HG02623 (cell line): ENCODE results near the gene SUN1.
"Not testable (repeated sequence)": the region's sequence is repeated elsewhere in the genome, so short reads cannot be mapped to it uniquely, and the experiment has no call there.

ENCODE experiments used
- ATAC-seq: cut with Tn5 transposase; IDR thresholded peaks from one replicate; pipeline ENCODE4 v1.9.1; 2021; ENCODE audit warnings: moderate library complexity; ENCODE audit not compliant: unreplicated experiment

SUN1 gene

GRCh38 chr7:803796-804195 lies 28.5 kb upstream of the SUN1 start:
- not testable (repeated sequence) for ATAC-seq

DNA sequence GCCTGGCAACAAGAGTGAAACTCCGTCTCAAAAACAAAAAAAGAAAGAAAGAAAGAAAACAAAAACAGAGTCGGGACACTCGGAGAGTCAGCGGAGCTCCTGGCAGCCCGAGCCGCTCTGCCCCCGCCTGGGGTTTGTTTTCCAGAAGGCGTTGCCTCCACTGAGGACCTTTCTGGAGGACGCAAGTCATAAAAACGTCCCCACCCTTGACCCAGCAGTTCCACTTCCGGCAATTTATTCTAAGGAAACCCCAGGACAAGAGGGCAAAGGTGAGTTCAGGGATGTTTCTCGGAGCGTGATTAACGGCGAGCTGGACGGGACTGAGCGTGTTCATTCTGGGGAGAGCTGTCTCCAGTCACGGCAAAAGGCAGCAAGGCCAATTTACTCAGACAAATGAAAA lies 27.0 kb upstream of the SUN1 start:
- ATAC-seq = no peak

GRCh38 chr7:815284-816216 lies 16.7 kb upstream of the SUN1 start:
- ATAC-seq = no peak

GRCh38 chr7:816300-816750 lies 16.0 kb upstream of the SUN1 start:
- ATAC-seq = peak; percentile 95

DNA sequence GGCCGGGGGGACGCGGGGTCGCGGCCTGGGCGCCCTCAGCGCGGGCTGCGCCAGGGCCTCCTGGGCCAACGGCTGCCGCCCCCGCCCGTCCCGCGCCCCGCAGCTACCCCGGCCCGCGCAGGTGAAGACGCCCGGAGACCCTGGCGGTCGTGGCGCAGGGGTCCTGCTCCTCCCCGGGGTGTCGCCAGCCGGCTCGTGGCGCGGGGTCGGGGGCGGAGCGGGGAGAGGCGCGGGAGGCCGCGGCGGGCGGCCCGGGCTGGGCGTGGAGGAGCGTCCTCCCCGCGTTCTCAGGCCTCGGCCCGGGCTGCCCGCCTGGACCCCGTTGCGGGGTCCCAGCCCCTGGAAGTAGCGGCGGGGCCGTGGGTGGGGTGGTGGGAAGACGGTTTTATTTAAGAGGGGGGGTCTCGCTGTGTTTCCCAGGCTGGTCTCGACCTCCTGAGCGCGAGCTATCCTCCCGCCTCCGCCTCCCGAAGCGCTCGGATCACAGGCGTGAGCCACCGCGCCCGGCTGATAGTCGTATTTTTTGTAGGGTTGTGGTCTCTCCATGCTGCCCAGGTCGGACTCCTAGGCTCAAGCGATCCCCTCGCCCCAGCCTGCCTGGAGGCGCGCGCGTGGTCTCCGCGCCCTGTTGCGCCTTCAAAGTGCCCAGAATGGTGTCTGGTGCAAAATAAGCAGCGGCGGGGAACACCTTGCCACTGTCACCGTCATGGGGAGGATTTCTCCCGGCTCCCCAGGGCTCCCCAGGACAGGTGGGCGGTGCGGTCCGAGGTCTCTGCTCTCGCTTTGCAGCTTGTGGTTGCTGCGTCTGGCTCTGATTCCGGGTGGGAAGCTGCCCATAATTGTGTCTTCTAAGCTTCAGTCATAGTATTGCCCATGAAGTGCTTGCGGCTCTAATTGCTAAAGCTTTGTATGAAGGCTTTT lies 15.3 kb upstream of the SUN1 start:
- peak; percentile 16 for ATAC-seq

GRCh38 chr7:818031-818699 lies 14.1 kb upstream of the SUN1 start:
- ATAC-seq = no peak

- ATAC-seq = no peak
These were observed 11.9 kb upstream of the SUN1 start for GRCh38 chr7:820341-820740.

DNA sequence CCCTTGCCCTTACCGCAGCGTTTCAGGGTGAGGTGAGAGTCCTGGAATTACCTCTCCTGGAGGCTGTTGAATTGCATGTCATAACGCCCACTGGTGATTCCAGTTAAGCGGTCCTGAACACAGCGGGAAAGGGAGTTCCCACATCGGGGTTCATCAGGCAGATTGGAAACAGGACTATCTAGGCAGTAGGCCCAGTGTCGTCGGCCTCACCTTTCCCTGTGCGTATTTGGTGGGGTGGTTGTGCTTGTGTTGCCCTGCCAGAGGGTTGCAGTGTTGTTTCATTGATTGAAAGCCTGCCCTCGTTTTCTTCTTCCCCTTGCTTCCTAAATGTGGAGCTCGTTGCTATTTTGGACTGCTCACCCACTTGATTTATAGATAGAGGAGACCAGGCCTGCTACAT lies 10.6 kb upstream of the SUN1 start:
- ATAC-seq = no peak

GRCh38 chr7:822692-823276 lies 9.5 kb upstream of the SUN1 start:
- no peak for ATAC-seq

- no peak for ATAC-seq
These were observed 8.6 kb upstream of the SUN1 start for GRCh38 chr7:823649-824048.

- ATAC-seq = no peak
These were observed 8.2 kb upstream of the SUN1 start for GRCh38 chr7:824081-824480.

DNA sequence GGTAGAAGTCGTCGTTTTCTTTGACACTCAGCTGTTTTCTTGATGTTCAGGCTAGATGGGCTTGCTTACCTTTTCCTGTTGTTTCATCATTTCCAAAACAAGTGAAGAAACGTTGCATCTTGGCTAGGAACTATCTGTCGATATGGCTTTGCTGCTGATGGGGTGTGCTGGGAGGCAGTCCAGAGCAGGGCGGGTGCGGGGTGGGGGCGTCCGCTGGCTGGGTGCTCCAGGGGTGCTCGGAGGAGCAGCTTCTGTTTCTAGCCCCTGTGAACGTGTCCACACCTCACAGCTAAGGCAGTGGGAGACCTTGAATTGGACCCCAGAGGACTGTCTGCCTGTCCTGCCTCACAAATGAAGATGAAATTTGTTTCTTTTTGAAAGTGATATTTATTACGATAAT lies 7.6 kb upstream of the SUN1 start:
- ATAC-seq = no peak

- ATAC-seq = no peak
These were observed 6.9 kb upstream of the SUN1 start for GRCh38 chr7:825386-825785.

DNA sequence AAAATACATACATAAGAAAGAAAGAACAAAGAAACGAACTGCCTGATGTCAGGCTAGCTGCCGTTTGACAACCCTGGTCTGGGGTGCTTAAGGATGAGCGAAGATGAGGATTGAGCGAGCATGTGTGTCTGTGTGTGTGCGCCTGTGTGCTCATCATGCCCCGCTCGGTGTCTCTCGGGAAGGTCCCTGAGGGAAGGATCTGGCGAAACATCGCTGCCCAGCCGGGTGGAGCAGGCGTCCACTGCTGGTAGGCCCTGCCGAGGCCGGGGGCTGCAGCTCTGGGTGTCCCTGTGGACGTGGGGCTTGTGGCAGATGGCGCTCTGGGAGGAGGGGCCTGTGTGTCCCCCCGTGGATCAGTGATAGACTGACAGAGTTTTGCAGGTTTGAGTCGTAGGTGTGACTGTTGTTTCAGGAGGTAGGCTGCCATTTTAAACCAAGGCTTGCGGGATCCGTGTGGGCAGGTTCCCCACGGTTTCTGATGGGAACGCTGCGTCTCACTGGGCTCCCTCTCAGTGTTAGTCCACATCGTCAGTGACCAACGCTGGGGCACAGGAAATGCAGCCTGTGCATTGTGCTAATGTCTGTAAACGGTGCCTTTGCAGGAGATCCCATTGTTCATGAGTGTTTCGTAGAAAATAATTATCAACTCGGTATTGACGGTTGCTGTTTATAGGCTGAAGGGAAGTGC lies 5.9 kb upstream of the SUN1 start:
- ATAC-seq = no peak

DNA sequence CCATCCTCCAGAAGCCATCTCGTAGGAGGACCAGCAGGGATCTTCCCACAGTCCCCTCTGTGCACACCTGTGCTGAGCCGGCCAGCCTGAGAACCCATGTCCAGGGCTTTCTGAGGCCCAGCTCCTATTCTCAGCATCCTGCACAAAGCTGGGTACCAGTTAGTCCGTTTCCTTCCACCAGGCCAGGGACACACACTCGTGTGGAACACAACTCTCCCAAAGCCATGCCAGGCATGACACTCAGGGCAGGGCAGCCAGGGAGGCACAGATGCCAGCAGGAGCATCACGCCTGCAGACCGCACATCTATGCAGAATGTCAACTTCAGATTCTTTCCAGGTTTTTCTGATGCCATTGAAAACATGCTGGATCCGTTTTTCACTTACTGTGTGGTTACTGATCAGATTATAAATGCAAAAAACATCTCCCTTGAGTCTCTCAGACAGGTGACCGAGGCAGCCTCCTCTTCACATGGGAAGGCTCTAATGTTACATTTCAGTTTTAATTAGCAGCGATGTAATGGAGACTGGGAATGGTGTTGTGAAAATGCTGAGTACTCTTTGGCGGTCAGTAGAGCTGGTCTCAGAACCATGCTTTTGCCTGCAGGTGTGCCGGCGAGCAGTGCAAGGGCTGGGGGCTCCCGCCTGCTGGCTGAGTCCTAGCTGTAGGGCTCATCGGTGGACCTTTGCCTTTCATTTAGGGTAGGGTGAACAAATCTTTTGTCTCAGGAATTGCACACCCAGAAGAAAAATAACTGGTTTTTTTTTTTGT lies 3.3 kb upstream of the SUN1 start:
- ATAC-seq = no peak

- ATAC-seq = no peak
These were observed 2.2 kb upstream of the SUN1 start for GRCh38 chr7:830069-830468.

DNA sequence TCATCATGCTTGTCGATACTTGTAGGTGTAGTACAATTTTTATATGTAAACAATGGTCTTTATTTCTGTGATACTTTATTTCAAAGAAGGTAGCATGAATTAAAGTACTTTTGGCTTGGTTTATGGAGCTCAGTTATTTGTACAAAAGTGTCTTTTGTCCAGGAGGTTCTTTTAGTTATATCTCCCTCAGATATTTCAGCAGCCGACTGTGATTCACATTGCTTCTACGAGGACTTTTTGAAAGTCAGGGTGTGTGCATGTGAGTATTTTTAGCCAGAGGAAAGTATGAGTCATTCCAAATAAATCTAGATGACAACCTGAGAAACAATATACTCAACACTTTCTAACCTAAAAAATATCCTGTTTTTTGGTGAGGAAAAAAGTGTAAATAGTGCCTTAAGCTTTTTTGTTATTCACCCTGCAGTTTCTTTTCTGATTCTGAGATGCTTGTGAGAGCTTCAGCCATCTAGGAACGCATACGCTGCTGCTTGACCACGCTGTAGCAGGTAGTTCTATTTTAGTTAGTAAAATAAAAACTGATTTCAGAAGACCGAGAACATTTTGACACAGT lies 595 bp upstream of the SUN1 start:
- ATAC-seq = peak; percentile 51

DNA sequence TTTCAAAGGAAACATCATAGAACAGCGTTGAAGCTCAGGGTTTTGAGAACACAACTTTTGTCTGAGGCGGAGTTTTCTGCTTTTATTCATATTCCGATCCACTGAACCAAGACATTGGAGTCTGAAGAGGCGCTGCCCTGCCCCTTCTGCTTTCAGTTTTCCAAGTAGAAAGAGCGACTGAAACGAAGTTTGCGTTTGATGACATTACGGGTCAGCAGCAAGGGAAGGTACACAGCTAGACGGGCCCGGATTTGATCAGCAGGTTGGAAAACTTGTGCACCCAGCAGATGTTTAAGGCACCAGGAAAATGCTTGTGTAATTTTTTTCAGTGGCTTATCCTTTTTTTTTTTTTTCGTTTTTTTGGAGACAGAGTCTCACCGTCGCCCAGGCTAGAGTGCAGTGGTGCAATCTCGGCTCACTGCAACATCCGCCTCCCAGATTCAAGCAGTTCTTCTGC lies 720 bp downstream of the SUN1 start:
- no peak for ATAC-seq
